Measurements from ENCODE around the gene SLC17A2.

The SLC17A2 gene

DNA sequence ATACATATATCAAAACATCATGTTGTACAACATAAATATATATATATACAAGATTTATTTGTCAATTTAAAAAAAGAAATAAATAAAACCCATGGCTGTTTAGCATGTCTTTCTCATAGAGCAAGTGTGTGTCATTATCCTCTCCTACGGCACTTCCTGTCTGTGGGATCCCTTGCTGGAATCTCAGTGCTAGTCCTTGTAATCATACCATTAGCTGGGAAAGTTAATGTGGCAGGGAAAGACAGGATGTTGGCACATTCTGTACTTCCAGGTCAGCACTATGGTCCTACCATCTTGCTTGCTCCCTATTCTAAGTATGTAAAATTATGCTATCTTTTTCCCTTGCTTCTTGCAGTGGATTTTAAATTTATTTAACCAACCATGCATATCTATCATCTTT lies 47.0 kb downstream of the SLC17A2 start:
- no peak for DNase-seq (ENCODE audit: low spot score)

DNA sequence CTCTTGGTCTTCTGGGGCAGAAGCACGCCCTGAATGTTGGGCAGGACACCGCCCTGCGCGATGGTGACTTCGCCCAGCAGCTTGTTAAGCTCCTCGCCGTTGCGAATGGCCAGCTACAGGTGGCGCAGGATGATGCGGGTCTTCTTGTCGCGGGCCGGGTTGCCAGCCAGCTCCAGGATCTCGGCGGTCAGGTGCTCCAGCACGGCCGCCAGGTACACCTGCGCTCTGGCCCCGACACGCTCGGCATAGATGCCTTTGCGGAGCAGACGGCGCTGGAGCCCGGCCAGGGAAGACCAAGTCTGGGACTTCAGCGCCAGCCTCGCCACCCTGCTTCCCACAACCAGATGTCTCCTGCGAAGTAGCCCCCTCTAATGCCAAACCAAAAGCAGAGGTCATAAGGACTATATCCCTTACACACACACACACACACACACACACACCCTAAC lies 48.4 kb downstream of the SLC17A2 start:
- DNase-seq (ENCODE audit: low spot score), result no peak

DNA sequence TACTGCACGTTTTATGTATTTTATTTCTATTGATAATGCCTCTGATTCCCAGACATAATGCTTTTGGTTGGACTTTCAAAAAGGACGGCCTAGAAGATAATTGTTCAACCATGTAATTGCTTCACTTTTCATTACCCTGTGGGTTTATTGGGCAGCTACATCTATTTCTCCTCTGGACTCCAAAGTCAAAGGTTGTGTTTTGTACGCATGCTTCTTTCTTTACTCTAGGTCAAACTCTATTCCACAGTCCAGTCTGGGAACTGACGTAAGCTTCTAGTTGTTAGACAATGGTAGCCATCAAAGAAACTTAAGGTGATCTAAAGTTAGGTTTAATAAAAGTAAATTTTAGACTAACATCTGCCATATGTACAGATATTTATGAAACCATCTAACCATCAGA lies 49.9 kb downstream of the SLC17A2 start:
- DNase-seq (ENCODE audit: low spot score), result no peak

DNA sequence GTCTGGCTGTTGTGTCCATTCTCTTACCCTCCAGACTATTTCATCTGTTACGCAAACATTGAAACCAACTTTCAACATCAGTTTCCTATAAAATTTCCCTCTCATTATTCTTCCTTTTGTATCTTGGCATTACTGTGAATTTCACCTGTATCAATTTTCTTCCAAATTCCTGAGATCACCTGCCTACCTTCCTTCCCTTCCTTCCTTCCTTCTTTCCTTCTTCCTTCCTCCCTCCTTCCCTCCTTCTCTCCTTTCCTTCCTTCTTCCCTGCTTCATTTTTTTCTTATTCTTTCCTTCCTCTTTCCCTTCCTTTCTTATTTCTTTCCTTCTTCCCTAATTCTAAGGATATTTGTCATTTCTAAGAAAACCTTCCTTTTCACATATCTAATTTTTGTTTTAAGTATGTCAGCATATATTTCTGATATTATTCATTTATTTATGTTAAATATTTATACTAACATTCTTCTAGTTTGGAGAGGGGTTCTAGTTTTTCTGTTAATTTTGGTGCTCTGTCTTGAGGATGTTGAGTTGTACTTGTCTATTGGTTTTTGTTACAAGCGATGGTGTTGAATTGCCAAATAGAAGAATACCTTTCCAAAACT lies 51.7 kb downstream of the SLC17A2 start:
- no peak for DNase-seq (ENCODE audit: low spot score)

DNA sequence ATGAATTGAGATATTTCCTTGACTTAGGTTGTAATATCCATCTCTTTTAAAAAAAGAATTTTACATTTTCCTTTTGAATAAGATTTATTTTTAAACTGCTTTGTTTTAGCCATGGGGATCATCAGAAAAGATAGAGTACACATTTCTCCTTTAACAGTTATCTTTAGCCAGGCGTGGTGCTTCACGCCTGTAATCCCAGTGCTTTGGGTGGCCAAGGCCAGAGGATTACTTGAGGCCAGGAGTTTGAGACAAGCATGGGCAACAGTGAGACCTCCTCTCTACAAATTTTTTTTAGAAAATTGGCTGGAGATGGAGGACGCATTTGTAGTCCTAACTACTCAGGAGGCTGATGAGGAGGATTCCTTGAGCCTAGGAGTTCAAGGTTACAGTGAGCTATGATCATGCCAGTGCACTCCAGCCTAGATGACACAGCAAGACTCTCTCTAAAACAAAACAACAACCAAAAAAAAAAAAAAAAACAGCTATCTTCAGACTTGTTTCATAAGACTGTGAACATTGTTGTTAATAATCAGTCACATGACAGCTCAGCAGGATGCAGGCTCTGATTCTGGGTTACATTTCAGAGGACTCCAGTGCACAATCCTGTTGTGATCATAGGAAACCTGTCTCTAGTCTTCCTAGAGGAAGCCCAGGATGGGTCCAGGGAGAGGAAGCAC lies 54.4 kb downstream of the SLC17A2 start:
- no peak for DNase-seq (ENCODE audit: low spot score)

DNA sequence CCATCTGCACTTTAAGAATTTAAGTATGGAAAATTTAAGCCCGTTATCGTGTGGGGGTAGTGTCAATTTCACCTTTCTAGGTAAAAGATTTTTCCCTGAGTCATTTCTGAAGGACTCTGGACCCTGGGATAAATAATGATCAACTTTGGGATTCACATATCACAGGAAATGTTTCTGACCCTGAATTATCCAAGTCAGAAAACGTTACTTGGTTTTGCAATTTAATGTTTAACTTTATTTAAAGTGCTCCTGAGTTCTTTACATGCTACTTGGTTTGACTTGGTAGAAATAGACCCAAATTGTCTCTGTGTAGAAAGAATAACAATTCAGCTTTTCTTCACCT lies 55.0 kb downstream of the SLC17A2 start:
- DNase-seq (ENCODE audit: low spot score), result no peak

DNA sequence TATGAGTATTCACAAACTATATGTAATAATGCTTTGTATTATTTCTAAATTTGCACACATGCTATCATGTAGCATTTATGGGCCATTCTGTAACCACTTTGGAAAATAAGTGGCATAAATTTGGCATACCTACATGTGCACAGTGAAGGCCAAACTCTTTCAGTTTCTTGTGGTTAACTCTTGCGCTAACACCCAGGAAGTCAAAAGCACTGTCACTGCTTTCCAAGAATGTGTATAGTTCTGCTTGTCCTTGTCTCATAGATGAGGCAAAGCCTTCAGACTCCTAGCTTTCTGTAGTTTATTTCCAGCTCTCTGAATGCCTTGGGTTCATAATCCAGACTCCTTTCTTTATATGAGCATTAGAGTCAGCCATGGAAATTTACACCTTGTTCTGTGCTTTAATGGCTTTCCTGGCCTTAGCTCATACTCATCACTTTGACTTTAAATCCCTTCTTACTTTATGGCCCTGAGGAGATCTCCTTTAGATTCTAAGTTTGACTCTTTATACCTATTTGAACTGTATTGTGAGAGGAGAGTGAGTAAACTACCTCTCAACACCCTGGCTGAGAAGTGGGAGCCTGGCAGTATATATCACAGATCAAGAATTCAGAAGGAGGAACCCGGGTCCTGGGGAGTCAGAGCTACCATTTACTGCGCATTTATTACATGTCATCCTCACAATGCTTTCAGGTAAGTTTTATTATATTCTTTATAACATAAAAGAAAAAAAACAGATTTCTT lies 55.5 kb downstream of the SLC17A2 start:
- no peak for DNase-seq (ENCODE audit: low spot score)

DNA sequence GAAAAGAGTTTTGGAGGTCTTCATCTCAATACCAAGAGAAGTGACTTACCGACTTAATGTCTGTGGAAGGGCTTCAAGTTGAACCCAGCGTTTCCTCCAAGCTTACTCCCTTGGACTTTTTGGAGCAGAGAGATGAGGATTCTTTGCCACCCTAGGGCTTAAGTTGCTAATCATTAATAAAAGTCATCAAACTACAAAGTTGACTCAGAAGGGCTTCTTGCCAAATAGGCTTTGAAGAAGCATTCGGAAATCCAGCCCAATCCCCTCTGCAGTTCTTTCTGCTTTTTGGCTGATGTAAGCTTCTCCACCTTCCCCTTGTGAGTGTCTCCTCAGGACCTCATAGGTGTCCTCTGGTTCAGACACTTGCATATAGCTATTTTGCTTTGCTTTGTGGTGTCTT lies 56.4 kb downstream of the SLC17A2 start, which contains the start of gene SLC17A3:
SLC17A3 (minus strand) TSS at position 126 of the 400 bp plus-strand sequence. CDS start 5,856 bp downstream, outside the sequence.
- no peak for DNase-seq (ENCODE audit: low spot score)

DNA sequence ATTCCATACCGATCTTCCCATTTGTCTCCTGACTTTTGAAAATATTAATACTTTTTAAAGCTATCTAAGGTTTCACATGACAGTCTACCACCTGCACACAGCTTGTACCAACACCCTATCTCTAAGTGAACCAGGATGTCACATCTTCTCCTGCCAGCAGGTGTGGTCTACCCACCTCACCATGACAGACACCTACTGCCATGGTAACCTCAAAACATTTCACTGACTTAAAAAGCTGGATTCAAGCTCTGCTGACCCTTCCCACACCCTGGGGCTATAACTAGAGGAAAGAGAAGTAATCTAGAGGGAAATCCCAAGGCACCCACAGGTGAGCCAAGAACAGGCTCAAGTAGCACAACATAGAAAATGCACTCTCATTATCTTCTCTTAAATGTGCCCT lies 57.7 kb downstream of the SLC17A2 start:
- DNase-seq (ENCODE audit: low spot score), result no peak

DNA sequence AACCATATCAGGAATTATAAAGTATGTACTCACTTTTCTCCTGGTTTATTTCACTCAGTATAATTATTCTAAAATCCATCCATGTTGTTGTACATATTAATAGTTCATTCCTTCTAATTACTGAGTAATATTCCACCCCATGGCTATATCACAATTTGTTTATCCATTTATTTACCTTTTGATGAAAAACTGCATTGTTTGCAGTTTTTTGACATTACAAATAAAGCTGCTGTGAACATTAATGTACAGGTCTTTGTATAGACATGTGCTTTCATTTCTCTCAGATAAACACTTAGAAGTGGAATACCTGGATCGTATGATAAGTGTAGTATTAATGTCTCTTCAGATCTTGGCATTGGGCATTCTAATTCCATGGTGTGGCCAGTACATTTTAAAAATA lies 60.7 kb downstream of the SLC17A2 start:
- DNase-seq (ENCODE audit: low spot score), result no peak

DNA sequence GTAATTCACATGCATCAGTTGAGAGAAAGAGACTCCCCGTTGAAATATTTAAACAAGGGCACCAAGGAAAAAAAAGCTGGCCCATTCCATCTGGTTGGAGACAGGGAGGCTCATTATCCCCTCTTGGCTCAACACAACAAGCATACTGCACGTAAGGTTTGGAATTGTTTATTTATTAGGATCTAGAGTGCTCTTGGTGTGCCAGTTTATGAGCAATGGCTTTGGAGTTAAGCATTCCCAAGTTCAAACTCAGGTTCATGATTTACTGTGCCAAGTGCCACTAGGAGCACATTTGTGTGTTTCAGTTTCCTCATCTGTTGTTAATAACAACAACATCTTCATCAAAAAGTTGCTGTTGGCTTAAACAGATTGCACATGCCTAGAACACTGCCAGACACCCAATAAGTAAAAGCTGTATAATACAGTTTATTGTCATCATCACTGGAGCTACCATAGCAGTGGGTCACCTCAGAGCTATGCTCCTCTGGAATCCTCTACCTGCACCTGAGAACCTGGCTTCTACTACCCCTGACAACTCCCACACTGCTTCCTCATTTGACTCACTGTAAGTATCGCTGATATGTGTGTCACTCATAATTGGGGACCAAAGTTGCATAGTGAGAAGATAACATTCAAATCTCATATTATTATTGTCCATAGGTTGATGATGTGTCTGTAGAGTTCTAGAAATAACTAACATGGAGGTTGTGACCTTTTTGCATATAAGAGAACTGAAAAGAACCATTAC lies 61.9 kb downstream of the SLC17A2 start:
- DNase-seq (ENCODE audit: low spot score), result no peak

DNA sequence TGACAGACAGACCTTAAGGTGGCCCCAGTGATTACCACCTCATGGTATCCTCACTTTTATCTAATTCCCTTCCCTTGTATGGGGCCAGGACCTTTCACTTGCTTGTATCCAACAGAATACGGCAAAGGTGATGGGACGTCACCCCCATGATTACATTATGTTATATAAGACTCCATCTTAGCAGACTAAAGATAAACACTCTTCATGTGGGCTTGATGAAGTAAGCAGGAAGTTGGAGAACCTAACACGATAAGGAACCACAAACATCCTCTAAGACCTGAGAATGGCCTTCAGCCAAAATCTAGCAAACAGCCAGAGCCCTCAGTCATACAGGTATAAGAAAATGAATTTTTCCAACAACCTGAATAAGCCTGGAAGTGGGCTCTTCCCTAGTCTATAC lies 64.5 kb downstream of the SLC17A2 start:
- DNase-seq (ENCODE audit: low spot score), result no peak

DNA sequence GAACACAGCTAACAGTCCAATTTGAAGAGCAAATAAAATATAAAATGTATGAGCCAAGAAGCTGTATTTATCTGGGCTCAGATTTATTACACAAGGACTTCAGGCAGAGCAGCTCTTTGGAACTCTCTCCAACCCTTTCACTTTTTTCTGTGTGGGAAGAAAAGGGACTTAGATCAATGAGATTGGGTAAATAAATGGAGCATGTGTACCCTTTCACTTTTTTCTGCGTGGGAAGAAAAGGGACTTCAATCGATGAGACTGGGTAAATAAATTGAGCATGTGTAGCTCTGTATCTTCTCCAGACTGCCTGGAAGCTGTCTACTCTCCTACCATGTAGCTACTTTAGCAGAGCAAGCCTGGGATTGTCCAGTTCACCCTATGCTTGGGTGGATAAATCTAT lies 67.1 kb downstream of the SLC17A2 start:
- no peak for DNase-seq (ENCODE audit: low spot score)
